ENCODE data around the gene TTLL7.

DNA sequence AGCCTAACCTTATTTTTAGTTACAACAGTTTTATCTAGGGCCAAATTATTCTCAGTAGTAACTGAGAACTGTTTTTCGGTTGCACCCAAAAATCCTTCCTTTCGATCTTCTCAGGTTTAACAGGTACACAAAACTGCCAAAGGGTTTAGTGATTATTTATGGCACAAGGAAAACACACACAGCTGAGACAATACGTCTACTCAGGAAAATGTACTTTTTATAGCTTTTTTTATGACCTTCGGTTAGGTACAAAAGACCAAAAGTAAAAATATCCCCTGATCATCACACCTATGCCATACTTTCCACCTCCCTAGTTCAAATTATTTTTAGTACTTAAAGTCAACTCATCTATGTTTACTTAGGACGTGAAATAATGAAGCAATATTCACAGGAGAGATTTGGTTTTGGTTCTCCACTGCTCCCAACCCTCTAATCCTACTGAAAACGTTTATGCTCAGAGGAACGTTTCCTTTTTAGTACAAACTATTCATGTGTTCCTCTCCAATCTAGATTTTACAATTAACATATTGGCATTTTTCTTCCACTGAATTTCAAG lies 48.7 kb downstream of the TTLL7 start:
- TF ChIP-seq, protein P1, sequence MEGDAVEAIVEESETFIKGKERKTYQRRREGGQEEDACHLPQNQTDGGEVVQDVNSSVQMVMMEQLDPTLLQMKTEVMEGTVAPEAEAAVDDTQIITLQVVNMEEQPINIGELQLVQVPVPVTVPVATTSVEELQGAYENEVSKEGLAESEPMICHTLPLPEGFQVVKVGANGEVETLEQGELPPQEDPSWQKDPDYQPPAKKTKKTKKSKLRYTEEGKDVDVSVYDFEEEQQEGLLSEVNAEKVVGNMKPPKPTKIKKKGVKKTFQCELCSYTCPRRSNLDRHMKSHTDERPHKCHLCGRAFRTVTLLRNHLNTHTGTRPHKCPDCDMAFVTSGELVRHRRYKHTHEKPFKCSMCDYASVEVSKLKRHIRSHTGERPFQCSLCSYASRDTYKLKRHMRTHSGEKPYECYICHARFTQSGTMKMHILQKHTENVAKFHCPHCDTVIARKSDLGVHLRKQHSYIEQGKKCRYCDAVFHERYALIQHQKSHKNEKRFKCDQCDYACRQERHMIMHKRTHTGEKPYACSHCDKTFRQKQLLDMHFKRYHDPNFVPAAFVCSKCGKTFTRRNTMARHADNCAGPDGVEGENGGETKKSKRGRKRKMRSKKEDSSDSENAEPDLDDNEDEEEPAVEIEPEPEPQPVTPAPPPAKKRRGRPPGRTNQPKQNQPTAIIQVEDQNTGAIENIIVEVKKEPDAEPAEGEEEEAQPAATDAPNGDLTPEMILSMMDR (IDR thresholded peaks at IDR 0.05) = no peak
- no peak for TF ChIP-seq POLR2AphosphoS5 (IDR thresholded peaks at IDR 0.05)

Data from sigmoid colon (tissue), 4 donors.